Osteoblast (primary cell): Measurements from ENCODE around the gene CCDC92. TPM values are rescaled to one million over a fixed set of nuclear protein-coding genes. Genes with fewer than 3 reads are reported as not detected.

Source experiments
- DNase-seq: peaks from one replicate; pipeline ENCODE4 v3.0.0; 2011; ENCODE audit warnings: low spot score, mixed read lengths; ENCODE audit not compliant: insufficient read length; ENCODE audit errors: missing footprints
- H2AFZ ChIP-seq: 2 replicates; pipeline ENCODE4 v1.6.0; 2011; ENCODE audit warnings: mild to moderate bottlenecking, low read length
- H3K27ac ChIP-seq: 2 replicates; pipeline ENCODE4 v1.5.1; 2011; ENCODE audit warnings: mild to moderate bottlenecking, low read depth, low read length, moderate library complexity
- H3K27me3 ChIP-seq: 2 replicates; pipeline ENCODE4 v1.6.0; 2012; ENCODE audit warnings: mild to moderate bottlenecking, control low read depth, inconsistent platforms, low read length, moderate library complexity; ENCODE audit not compliant: insufficient read depth
- H3K36me3 ChIP-seq: 2 replicates; pipeline ENCODE4 v1.5.1; 2011; ENCODE audit warnings: mild to moderate bottlenecking, low read length, control low read depth, moderate library complexity; ENCODE audit not compliant: insufficient read depth
- H3K4me1 ChIP-seq: 2 replicates; pipeline ENCODE4 v1.5.1; 2011; ENCODE audit warnings: mild to moderate bottlenecking, low read length, control low read depth, moderate library complexity; ENCODE audit not compliant: insufficient read depth
- H3K4me2 ChIP-seq: 2 replicates; pipeline ENCODE4 v1.6.0; 2011; ENCODE audit warnings: mild to moderate bottlenecking, low read length; ENCODE audit not compliant: insufficient read depth
- H3K4me3 ChIP-seq: fragments of 200-600 bp; sonication (generic); 3 replicates; pipeline ENCODE4 v1.5.1; 2012; ENCODE audit warnings: mild to moderate bottlenecking, low read length, inconsistent platforms; ENCODE audit not compliant: insufficient read depth
- H3K79me2 ChIP-seq: 2 replicates; pipeline ENCODE4 v1.6.0; 2012; ENCODE audit warnings: mild to moderate bottlenecking, low read length, control low read depth, inconsistent platforms; ENCODE audit not compliant: insufficient read depth
- H3K9me3 ChIP-seq: 2 replicates; pipeline ENCODE4 v1.5.1; 2011; ENCODE audit warnings: low read depth, low read length, control low read depth
- H4K20me1 ChIP-seq: 2 replicates; pipeline ENCODE4 v1.6.0; 2012; ENCODE audit warnings: mild to moderate bottlenecking, low read length, control low read depth; ENCODE audit not compliant: insufficient read depth
- total RNA-seq: library from RNA; depleted of rRNA; stranded (reverse); fragments of >200 nt; gene quantifications from 2 replicates; pipeline ENCODE4 v1.2.3, GENCODE V29; 2012
- TF ChIP-seq, protein P1 (sequence below): IDR thresholded peaks from 2 replicates; pipeline ENCODE4 v1.5.1; 2011; ENCODE audit warnings: mild to moderate bottlenecking, low read depth, low read length, moderate library complexity; ENCODE audit errors: extremely low read depth

CCDC92 gene
- total RNA-seq, 1 donor = 25.7 TPM

DNA sequence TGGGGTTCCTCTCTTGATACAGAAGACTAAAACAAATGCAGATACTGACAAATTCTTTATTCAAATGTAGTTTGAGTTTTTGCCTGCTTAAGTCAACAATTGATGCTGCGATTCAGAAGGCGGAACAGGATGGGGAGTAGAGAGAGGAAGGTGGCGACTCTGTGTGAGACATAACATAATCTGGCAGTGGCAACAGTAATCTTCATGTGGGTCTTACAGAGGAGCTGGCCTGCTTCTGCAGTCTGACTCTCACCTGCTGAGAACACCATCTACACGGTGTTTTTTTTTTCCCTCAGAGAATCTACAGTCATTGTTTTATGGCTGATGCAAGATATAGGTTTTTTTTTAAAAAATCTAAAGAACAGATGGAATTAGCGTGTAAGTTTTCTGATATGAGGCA is 10.1 kb downstream of the CCDC92 start:
- Histone ChIP-seq H4K20me1 (peaks cover 34% of the 10 kb centered on the region), H3K9me3 (no peaks in the 10 kb centered on the region), H2AFZ (no peak overlapping the region), H3K36me3 (peaks cover 14% of the 10 kb centered on the region), H3K27ac (no peak overlapping the region), H3K27me3 (no peaks in the 10 kb centered on the region), H3K4me2 (no peak overlapping the region), H3K79me2 (peaks cover 50% of the 10 kb centered on the region), H3K4me3 (no peak overlapping the region), H3K4me1 (peaks cover 14% of the 10 kb centered on the region)
- DNase-seq = no peak
- TF ChIP-seq, protein P1, sequence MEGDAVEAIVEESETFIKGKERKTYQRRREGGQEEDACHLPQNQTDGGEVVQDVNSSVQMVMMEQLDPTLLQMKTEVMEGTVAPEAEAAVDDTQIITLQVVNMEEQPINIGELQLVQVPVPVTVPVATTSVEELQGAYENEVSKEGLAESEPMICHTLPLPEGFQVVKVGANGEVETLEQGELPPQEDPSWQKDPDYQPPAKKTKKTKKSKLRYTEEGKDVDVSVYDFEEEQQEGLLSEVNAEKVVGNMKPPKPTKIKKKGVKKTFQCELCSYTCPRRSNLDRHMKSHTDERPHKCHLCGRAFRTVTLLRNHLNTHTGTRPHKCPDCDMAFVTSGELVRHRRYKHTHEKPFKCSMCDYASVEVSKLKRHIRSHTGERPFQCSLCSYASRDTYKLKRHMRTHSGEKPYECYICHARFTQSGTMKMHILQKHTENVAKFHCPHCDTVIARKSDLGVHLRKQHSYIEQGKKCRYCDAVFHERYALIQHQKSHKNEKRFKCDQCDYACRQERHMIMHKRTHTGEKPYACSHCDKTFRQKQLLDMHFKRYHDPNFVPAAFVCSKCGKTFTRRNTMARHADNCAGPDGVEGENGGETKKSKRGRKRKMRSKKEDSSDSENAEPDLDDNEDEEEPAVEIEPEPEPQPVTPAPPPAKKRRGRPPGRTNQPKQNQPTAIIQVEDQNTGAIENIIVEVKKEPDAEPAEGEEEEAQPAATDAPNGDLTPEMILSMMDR = no peak

- H3K79me2 ChIP-seq = peaks cover 44% of the 10 kb centered on the region
Observed at GRCh38 chr12:123961585-123962345, 10.9 kb downstream of the CCDC92 start.

GRCh38 chr12:123960856-123961255 is 11.8 kb downstream of the CCDC92 start:
- TF ChIP-seq, protein P1 = no peak
- no peak for DNase-seq
- H3K79me2 ChIP-seq = peaks cover 39% of the 10 kb centered on the region
- H3K9me3 ChIP-seq = no peaks in the 10 kb centered on the region
- H3K4me2 ChIP-seq = no peak overlapping the region
- no peak overlapping the region for H3K27ac ChIP-seq
- H3K4me1 ChIP-seq = no peaks in the 10 kb centered on the region
- no peak overlapping the region for H3K4me3 ChIP-seq
- H2AFZ ChIP-seq = no peak overlapping the region
- H4K20me1 ChIP-seq = peaks cover 27% of the 10 kb centered on the region
- no peaks in the 10 kb centered on the region for H3K27me3 ChIP-seq
- peaks cover 10% of the 10 kb centered on the region for H3K36me3 ChIP-seq

More at GRCh38 chr12:123961585-123962345, 10.9 kb downstream of the CCDC92 start:
- H3K27me3 ChIP-seq = no peaks in the 10 kb centered on the region
- TF ChIP-seq, protein P1 = no peak
- H3K4me2 ChIP-seq = no peak overlapping the region
- H3K4me3 ChIP-seq = no peak overlapping the region
- peaks cover 7% of the 10 kb centered on the region for H3K4me1 ChIP-seq
- H2AFZ ChIP-seq = no peak overlapping the region
- H3K36me3 ChIP-seq = peaks cover 14% of the 10 kb centered on the region
- no peaks in the 10 kb centered on the region for H3K9me3 ChIP-seq
- H4K20me1 ChIP-seq = peaks cover 32% of the 10 kb centered on the region
- no peak for DNase-seq
- no peak overlapping the region for H3K27ac ChIP-seq

DNA sequence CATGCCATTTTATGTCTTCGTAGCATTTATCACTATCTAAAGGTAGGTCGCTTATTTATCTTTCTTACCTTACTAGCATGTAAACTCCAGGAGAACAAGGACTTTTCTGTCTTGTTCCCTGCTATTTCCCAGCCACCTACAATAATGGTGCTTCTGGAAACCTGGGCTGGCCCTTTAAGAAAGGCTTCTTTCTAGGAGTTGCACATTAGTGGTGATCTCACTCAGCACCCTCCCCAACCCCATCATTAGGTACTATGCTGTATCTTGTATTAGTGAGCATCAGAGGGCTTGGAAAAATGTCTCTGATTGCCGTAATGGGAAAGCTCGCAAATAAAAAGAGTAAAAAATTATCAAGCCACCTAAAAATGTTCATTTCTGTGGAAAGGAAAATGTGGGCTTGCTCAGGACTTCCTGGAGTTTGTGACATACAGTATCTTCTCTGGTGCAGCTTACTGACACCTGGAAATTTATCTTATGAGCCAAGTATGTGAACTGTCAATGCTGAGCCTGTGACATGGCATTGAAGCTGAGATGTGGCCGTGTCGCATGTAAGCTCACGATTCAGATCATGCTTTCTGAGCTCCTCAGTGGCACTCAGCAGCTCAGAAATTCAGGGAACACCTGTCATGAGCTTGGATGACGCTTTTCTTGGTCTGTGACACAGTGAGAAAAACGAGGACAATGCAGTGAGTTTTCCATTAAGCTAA is 12.4 kb downstream of the CCDC92 start:
- no peak overlapping the region for H3K4me3 ChIP-seq
- peaks cover 3% of the 10 kb centered on the region for H3K36me3 ChIP-seq
- no peak overlapping the region for H3K27ac ChIP-seq
- no peak for DNase-seq
- no peaks in the 10 kb centered on the region for H3K4me1 ChIP-seq
- H3K27me3 ChIP-seq = no peaks in the 10 kb centered on the region
- TF ChIP-seq, protein P1 = no peak
- H3K4me2 ChIP-seq = no peak overlapping the region
- peaks cover 34% of the 10 kb centered on the region for H3K79me2 ChIP-seq
- H3K9me3 ChIP-seq = no peaks in the 10 kb centered on the region
- peaks cover 23% of the 10 kb centered on the region for H4K20me1 ChIP-seq
- no peak overlapping the region for H2AFZ ChIP-seq
